Upper lobe of right lung (tissue), 1 donor: ENCODE data around the gene MYO15A. TPM values are rescaled to one million over a fixed set of nuclear protein-coding genes. Genes with fewer than 3 reads are reported as not detected.

Experiments used
- ATAC-seq: fragments of 200-7000 bp; cut with Tn5 transposase; one replicate; pipeline ENCODE4 v1.9.1; 2020; ENCODE audit warnings: mild to moderate bottlenecking, moderate library complexity
- DNase-seq: peaks from one replicate; pipeline ENCODE4 v3.0.0-alpha.2; 2020
- H3K27ac ChIP-seq: fragments of 200-600 bp; one replicate; pipeline ENCODE4 v1.8.0; 2022
- H3K27me3 ChIP-seq: fragments of 200-600 bp; one replicate; pipeline ENCODE4 v1.8.0; 2022; ENCODE audit warnings: mild to moderate bottlenecking
- H3K36me3 ChIP-seq: fragments of 200-600 bp; one replicate; pipeline ENCODE4 v1.8.0; 2022
- H3K4me1 ChIP-seq: fragments of 200-600 bp; one replicate; pipeline ENCODE4 v1.8.0; 2022
- H3K4me3 ChIP-seq: fragments of 200-600 bp; one replicate; pipeline ENCODE4 v1.8.0; 2022; ENCODE audit warnings: mild to moderate bottlenecking
- H3K9me3 ChIP-seq: fragments of 200-600 bp; one replicate; pipeline ENCODE4 v1.8.0; 2022
- CTCF ChIP-seq: fragments of 200-600 bp; IDR thresholded peaks from one replicate; pipeline ENCODE4 v1.8.0; 2022; ENCODE audit warnings: antibody characterized with exemption
- intact Hi-C: fragments of 100-400 bp; cut with DNase I; formaldehyde crosslinking; loops from one replicate; pipeline ENCODE4 v1.11.0; 2022
- total RNA-seq: library from RNA; stranded (reverse); fragmentation: NEBNext Ultra II Directional; extraction: Animal tissue kit (Norgen Biotek cat#: 25700); gene quantifications from one replicate; pipeline ENCODE4 v1.2.1, GENCODE V29; 2021
- donor health status: DM: no; HTN: yes; CAD: no; lungs with severe emphysema.

The MYO15A gene
- total RNA-seq, 1 donor from 2014 or later, result 2.8 TPM

- Histone ChIP-seq H3K9me3 (no peaks in the 10 kb centered on the region), H3K27ac (no peak overlapping the region), H3K4me3 (no peak overlapping the region), H3K4me1 (peaks cover 6% of the 10 kb centered on the region), H3K36me3 (no peaks in the 10 kb centered on the region), H3K27me3 (no peaks in the 10 kb centered on the region)
- intact Hi-C loops, result no loop called here
- no peak for ATAC-seq
- TF ChIP-seq CTCF, result no peak
- no peak for DNase-seq
Measured at GRCh38 chr17:18160128-18160856, 51.7 kb downstream of the MYO15A start.

GRCh38 chr17:18161207-18162145 lies 52.9 kb downstream of the MYO15A start:
- DNase-seq (no peak), ATAC-seq (peak; percentile 16)
- intact Hi-C loops, result no loop called here
- Histone ChIP-seq H3K4me3 (no peak overlapping the region), H3K27ac (no peak overlapping the region), H3K36me3 (no peaks in the 10 kb centered on the region), H3K4me1 (peaks cover 6% of the 10 kb centered on the region), H3K9me3 (no peaks in the 10 kb centered on the region), H3K27me3 (no peaks in the 10 kb centered on the region)
- no peak for TF ChIP-seq CTCF

GRCh38 chr17:18163547-18163946 lies 55.0 kb downstream of the MYO15A start:
- no peak for ATAC-seq
- Histone ChIP-seq H3K4me1 (peaks cover 3% of the 10 kb centered on the region), H3K27ac (no peak overlapping the region), H3K27me3 (no peaks in the 10 kb centered on the region), H3K4me3 (no peak overlapping the region), H3K9me3 (no peaks in the 10 kb centered on the region), H3K36me3 (no peaks in the 10 kb centered on the region)
- TF ChIP-seq CTCF, result no peak
- no peak for DNase-seq
- intact Hi-C loops, result no loop called here

GRCh38 chr17:18166894-18167293 lies 58.3 kb downstream of the MYO15A start:
- ATAC-seq (peak; percentile 48), DNase-seq (no peak)
- H3K27me3 ChIP-seq, result no peaks in the 10 kb centered on the region
- H3K4me3 ChIP-seq, result no peak overlapping the region
- no peak for TF ChIP-seq CTCF
- no peak overlapping the region for H3K27ac ChIP-seq
- no peaks in the 10 kb centered on the region for H3K36me3 ChIP-seq
- H3K9me3 ChIP-seq, result no peaks in the 10 kb centered on the region
- intact Hi-C loops, result no loop called here
- H3K4me1 ChIP-seq, result no peaks in the 10 kb centered on the region

- no peaks in the 10 kb centered on the region for H3K27me3 ChIP-seq
- intact Hi-C loops, result no loop called here
- H3K27ac ChIP-seq, result no peak overlapping the region
- DNase-seq (no peak), ATAC-seq (no peak)
- no peaks in the 10 kb centered on the region for H3K9me3 ChIP-seq
- TF ChIP-seq CTCF, result no peak
- no peaks in the 10 kb centered on the region for H3K36me3 ChIP-seq
- no peaks in the 10 kb centered on the region for H3K4me1 ChIP-seq
- H3K4me3 ChIP-seq, result no peak overlapping the region
Measured at GRCh38 chr17:18167421-18167820, 58.9 kb downstream of the MYO15A start.
